HG02798 (cell line): Measurements from ENCODE around the gene ATAD3B.
"Not testable (repeated sequence)": the region's sequence is repeated elsewhere in the genome, so short reads cannot be mapped to it uniquely, and the experiment has no call there.

Source experiments
- ATAC-seq: cut with Tn5 transposase; IDR thresholded peaks from one replicate; pipeline ENCODE4 v1.9.1; 2021; ENCODE audit warnings: mild to moderate bottlenecking; ENCODE audit not compliant: unreplicated experiment, poor library complexity

ATAD3B gene

GRCh38 chr1:1432951-1433803 lies 38.4 kb upstream of the ATAD3B start:
- no peak for ATAC-seq

GRCh38 chr1:1433804-1434130 lies 37.8 kb upstream of the ATAD3B start:
- no peak for ATAC-seq

GRCh38 chr1:1434131-1434823 lies 37.3 kb upstream of the ATAD3B start:
- ATAC-seq: no peak

- no peak for ATAC-seq
Measured at GRCh38 chr1:1434824-1435105, 36.8 kb upstream of the ATAD3B start.

- ATAC-seq: no peak
Measured at GRCh38 chr1:1435106-1435903, 36.3 kb upstream of the ATAD3B start, which contains the start of gene VWA1. Gene VWA1, plus strand, starts transcription at chr1:1435690. Its CDS starts 59 bp downstream, at chr1:1435749.

GRCh38 chr1:1435911-1436629 lies 35.5 kb upstream of the ATAD3B start:
- no peak for ATAC-seq

- no peak for ATAC-seq
Measured at GRCh38 chr1:1436630-1437032, 34.9 kb upstream of the ATAD3B start.

- ATAC-seq: no peak
Measured at GRCh38 chr1:1437033-1437903, 34.3 kb upstream of the ATAD3B start.

- ATAC-seq: peak; percentile 43
Measured at GRCh38 chr1:1437904-1438376, 33.6 kb upstream of the ATAD3B start.

- no peak for ATAC-seq
Measured at GRCh38 chr1:1438531-1439381, 32.8 kb upstream of the ATAD3B start.

GRCh38 chr1:1439546-1440261 lies 31.9 kb upstream of the ATAD3B start:
- no peak for ATAC-seq

GRCh38 chr1:1440262-1441001 lies 31.1 kb upstream of the ATAD3B start:
- ATAC-seq: no peak

GRCh38 chr1:1441002-1441888 lies 30.3 kb upstream of the ATAD3B start:
- no peak for ATAC-seq

GRCh38 chr1:1442069-1442770 lies 29.3 kb upstream of the ATAD3B start:
- ATAC-seq: no peak

GRCh38 chr1:1446631-1447030 lies 24.9 kb upstream of the ATAD3B start:
- not testable (repeated sequence) for ATAC-seq
